ENCODE data around the gene AFDN. TPM values are rescaled to one million over a fixed set of nuclear protein-coding genes. Genes with fewer than 3 reads are reported as not detected.

AFDN gene
- total RNA-seq, 2 donors from 2014 or later, result 213 to 232 TPM

DNA sequence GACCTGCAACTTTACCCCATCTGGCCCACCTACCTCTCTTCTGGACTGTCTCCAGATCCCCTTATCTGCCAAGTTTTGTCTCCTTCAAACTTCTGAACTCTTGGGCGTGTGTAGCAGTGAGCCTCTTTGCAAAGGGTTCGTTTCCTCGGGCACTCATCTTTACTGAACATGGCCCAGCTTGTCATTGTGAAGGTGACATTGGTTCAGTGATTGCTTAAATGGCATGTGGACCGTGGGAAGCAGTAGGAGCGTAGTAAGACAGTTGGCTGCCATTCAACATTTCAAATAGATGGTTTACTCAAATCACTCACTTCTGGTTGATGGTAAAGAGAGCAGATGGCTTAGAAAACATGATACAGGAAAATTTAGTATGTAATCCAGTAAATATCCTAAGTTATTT, 136.0 kb downstream of the AFDN start:
- Histone ChIP-seq H3K4me1 (no peaks in the 10 kb centered on the region), H3K9ac (ENCODE audit: low read depth in 2 of 2, low read length in 2 of 2) (no peak overlapping the region), H3K36me3 (no peaks in the 10 kb centered on the region), H3K4me3 (no peak overlapping the region), H3K27ac (no peak overlapping the region), H3K9me3 (no peaks in the 10 kb centered on the region), H3K27me3 (no peaks in the 10 kb centered on the region)
- DNase-seq, result no peak
- intact Hi-C loops (cut with DNase I), result no loop called here
- TF ChIP-seq, protein P1, sequence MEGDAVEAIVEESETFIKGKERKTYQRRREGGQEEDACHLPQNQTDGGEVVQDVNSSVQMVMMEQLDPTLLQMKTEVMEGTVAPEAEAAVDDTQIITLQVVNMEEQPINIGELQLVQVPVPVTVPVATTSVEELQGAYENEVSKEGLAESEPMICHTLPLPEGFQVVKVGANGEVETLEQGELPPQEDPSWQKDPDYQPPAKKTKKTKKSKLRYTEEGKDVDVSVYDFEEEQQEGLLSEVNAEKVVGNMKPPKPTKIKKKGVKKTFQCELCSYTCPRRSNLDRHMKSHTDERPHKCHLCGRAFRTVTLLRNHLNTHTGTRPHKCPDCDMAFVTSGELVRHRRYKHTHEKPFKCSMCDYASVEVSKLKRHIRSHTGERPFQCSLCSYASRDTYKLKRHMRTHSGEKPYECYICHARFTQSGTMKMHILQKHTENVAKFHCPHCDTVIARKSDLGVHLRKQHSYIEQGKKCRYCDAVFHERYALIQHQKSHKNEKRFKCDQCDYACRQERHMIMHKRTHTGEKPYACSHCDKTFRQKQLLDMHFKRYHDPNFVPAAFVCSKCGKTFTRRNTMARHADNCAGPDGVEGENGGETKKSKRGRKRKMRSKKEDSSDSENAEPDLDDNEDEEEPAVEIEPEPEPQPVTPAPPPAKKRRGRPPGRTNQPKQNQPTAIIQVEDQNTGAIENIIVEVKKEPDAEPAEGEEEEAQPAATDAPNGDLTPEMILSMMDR (IDR thresholded peaks at IDR 0.05), result no peak

DNA sequence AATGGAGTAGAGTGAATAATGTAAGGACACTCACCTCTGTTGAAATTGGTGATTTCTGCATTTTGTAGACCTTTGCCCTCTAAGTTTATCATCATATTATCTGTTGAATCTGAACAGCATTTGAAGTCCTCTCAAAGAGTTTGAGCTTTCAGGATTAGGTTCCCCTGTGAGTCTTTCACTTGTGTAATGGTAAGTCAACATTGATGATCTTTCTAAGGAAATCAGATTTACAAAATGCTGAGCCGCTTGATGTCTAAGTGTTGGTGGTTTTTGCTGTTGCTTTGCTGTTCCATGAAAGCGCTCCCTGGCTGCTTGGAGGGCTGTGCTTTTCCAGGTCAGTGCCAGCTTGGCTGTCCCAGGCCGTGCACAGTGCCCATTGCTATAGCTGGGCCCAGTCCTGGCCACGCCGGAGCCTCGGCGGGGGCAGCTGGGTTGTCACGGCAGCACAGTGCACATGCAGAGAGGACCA, 136.9 kb downstream of the AFDN start:
- intact Hi-C loops (cut with DNase I), result no loop called here
- TF ChIP-seq, protein P1 (IDR thresholded peaks at IDR 0.05), result no peak
- DNase-seq, result no peak
- H3K9ac ChIP-seq (ENCODE audit: low read depth in 2 of 2, low read length in 2 of 2), result peak overlapping the region in 1 of 2 donors; percentile 27
- peak overlapping the region; percentile 87 for H3K27ac ChIP-seq
- no peak overlapping the region for H3K4me3 ChIP-seq
- no peaks in the 10 kb centered on the region for H3K36me3 ChIP-seq
- no peaks in the 10 kb centered on the region for H3K27me3 ChIP-seq
- H3K9me3 ChIP-seq, result no peaks in the 10 kb centered on the region
- no peaks in the 10 kb centered on the region for H3K4me1 ChIP-seq

DNA sequence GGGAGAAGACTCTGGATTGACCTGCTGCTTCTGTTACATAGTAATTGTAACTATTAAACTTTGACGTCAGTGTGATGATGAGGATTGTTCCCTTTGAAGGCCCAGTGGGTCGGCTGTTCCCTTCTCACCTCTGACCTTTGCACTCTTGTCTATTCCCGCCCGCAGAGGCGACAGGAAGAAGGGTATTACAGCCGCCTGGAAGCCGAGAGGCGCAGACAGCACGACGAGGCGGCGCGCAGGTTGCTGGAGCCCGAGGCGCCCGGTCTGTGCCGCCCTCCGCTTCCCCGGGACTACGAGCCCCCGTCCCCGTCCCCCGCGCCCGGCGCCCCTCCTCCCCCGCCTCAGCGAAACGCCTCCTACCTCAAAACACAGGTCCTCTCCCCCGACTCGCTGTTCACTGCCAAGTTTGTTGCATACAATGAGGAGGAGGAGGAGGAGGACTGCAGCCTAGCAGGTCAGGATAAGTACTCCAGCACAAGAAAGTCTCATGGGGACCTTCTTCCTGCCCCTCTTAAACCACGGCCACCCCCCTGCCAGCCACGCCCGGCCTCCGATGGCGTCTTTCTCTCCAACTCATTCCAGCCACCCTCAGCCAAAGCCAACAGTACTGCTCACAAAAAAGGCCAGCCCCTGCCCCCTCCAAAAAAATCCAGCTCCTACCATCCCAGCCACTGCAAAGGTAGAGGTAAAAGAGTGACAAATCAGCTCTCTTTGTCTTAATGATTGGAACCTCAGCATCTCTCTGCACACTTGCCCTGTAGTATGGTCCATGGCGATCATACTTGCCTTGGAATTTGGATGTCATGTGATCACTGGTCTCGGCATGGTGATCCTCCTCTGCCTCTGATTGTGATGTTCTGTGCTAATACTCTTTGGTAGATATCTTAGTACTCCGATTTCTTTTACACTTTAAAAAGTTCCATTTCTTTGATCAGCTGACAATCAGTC, 139.2 kb downstream of the AFDN start:
- peak; percentile 61 for DNase-seq
- Histone ChIP-seq H3K27ac (peak overlapping the region; percentile 87), H3K4me1 (no peaks in the 10 kb centered on the region), H3K27me3 (no peaks in the 10 kb centered on the region), H3K36me3 (no peaks in the 10 kb centered on the region), H3K4me3 (no peak overlapping the region), H3K9me3 (no peaks in the 10 kb centered on the region), H3K9ac (ENCODE audit: low read depth in 2 of 2, low read length in 2 of 2) (peak overlapping the region in 1 of 2 donors; percentile 68)
- intact Hi-C loops (cut with DNase I), result no loop called here
- TF ChIP-seq, protein P1 (IDR thresholded peaks at IDR 0.05), result no peak

DNA sequence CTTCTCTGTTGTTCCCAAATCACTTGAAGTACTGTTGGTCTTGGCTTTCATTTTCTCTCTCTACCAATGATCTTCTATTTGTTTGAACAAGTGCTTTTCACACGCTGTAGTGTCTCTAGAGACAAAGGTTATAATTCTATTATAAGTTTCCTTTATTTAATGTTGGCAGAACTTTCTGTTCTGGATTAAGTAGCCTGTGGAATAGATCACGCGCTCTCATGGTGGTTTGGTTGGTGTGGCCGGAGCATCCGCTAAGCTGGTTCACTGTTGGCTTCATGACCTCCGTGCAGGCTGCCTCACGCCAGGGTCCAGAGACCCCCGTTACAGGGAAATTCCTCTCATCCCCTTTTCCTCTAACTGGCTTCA, 139.8 kb downstream of the AFDN start:
- intact Hi-C loops (cut with DNase I), result no loop called here
- TF ChIP-seq, protein P1 (IDR thresholded peaks at IDR 0.05), result no peak
- peak overlapping the region; percentile 87 for H3K27ac ChIP-seq

DNA sequence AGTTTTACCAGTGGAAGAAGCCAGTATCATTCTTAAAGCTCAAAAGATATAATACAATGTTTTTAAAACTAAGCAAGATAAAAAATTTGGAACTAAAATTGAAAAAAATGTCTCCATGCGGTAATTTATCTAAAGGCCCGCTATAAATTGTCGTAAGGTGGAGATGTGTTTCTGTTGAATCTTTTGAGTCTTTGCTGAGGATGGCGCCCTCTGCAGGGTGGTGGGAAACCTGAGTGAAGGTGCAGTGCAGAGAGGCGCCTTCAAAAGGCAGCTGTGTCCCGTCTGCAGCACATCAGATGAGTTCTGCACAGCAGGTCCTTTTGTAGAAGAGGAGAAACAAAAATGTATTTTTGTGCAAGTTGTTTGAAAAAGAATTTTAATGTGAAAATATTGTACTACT, 141.4 kb downstream of the AFDN start:
- TF ChIP-seq, protein P1 (IDR thresholded peaks at IDR 0.05), result peak; percentile 26
- Histone ChIP-seq H3K4me1 (no peaks in the 10 kb centered on the region), H3K9ac (ENCODE audit: low read depth in 2 of 2, low read length in 2 of 2) (no peak overlapping the region), H3K4me3 (no peak overlapping the region), H3K27me3 (no peaks in the 10 kb centered on the region), H3K36me3 (no peaks in the 10 kb centered on the region), H3K27ac (no peak overlapping the region), H3K9me3 (no peaks in the 10 kb centered on the region)
- peak; percentile 73 for DNase-seq
- intact Hi-C loops (cut with DNase I), result no loop called here

More for the DNA sequence above, 139.8 kb downstream of the AFDN start:
- no peaks in the 10 kb centered on the region for H3K4me1 ChIP-seq
- H3K9ac ChIP-seq (ENCODE audit: low read depth in 2 of 2, low read length in 2 of 2), result no peak overlapping the region
- no peak for DNase-seq
- H3K9me3 ChIP-seq, result no peaks in the 10 kb centered on the region
- no peaks in the 10 kb centered on the region for H3K27me3 ChIP-seq
- no peaks in the 10 kb centered on the region for H3K36me3 ChIP-seq
- H3K4me3 ChIP-seq, result no peak overlapping the region
